SU-DHL-6 (cell line): ENCODE data around the gene ARPC1A.

Experiments
- EZH2phosphoT487 ChIP-seq: fragments of 200-600 bp; sonication (generic), shearing (Covaris generic); conservative IDR thresholded peaks from 2 replicates; pipeline ENCODE4 v1.6.1; 2018; ENCODE audit warnings: mild to moderate bottlenecking, antibody characterized with exemption, low read length, moderate library complexity, mixed read lengths
- TF ChIP-seq, protein P1 (sequence below): fragments of 200-600 bp; sonication (generic); IDR thresholded peaks from one replicate; pipeline ENCODE4 v1.5.1; 2017; ENCODE audit warnings: antibody characterized with exemption, mild to moderate bottlenecking, low read length, moderate library complexity; ENCODE audit not compliant: insufficient read depth, poor library complexity, severe bottlenecking

DNA sequence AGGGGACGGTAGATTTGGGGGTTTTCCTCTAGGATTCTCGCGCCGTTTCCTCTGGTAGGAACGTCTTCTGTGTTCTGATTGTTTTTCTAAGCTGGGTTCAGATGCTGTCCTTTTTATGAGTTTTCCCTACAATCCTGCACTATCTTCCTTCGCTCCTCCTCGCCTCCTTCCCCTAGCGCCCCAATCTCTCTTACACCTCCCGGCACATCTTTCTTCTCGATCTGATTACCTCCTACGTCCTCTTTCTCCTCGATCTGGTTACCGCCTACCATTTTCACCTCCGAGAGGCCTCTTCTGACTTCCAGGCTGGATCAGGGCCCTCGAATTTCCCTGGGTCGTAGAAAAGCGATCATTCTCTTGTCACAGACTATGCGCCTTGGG is 83.5 kb downstream of the ARPC1A start:
- TF ChIP-seq, protein P1, sequence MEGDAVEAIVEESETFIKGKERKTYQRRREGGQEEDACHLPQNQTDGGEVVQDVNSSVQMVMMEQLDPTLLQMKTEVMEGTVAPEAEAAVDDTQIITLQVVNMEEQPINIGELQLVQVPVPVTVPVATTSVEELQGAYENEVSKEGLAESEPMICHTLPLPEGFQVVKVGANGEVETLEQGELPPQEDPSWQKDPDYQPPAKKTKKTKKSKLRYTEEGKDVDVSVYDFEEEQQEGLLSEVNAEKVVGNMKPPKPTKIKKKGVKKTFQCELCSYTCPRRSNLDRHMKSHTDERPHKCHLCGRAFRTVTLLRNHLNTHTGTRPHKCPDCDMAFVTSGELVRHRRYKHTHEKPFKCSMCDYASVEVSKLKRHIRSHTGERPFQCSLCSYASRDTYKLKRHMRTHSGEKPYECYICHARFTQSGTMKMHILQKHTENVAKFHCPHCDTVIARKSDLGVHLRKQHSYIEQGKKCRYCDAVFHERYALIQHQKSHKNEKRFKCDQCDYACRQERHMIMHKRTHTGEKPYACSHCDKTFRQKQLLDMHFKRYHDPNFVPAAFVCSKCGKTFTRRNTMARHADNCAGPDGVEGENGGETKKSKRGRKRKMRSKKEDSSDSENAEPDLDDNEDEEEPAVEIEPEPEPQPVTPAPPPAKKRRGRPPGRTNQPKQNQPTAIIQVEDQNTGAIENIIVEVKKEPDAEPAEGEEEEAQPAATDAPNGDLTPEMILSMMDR: no peak
- no peak for TF ChIP-seq EZH2phosphoT487
